GM12878 (cell line): ENCODE data around the gene QPRT. TPM values are rescaled to one million over a fixed set of nuclear protein-coding genes. Genes with fewer than 3 reads are reported as not detected.

ENCODE experiments used
- ATAC-seq: fragments of 200-7000 bp; cut with Tn5 transposase; 3 replicates; pipeline ENCODE4 v1.9.1; 2020; ENCODE audit warnings: mild to moderate bottlenecking, moderate library complexity
- BruUV-seq: library from RNA; stranded (reverse); fragments of 400-500 nt; replicated peaks from 2 replicates; lab custom pipeline; 2021; lab: Mats Ljungman, UMichigan
- CTCF ChIA-PET: fragments of 300-600 bp; sonication (Branson Sonifier 250); formaldehyde crosslinking; extraction: SDS; loops from one replicate; lab custom pipeline; 2021; ENCODE audit warnings: inconsistent platforms; lab: Yijun Ruan, JAX
- POLR2A ChIA-PET: fragments of 350-600 bp; formaldehyde crosslinking; extraction: SDS; loops from one replicate; lab custom pipeline; 2021; ENCODE audit warnings: inconsistent platforms; lab: Charles Lee
- RAD21 ChIA-PET: fragments of 300-600 bp; sonication (Branson Sonifier 250); formaldehyde crosslinking; loops from one replicate; lab custom pipeline; 2023; ENCODE audit warnings: antibody characterized with exemption; ENCODE audit not compliant: unreplicated experiment; lab: Charles Lee
- SMC1A ChIA-PET: fragments of 300-600 bp; sonication (Branson Sonifier 250); formaldehyde crosslinking; loops from one replicate; lab custom pipeline; 2023; ENCODE audit not compliant: unreplicated experiment, uncharacterized antibody; lab: Charles Lee
- DNase-seq: peaks from one replicate; pipeline ENCODE4 v3.0.0-alpha.2; 2011; ENCODE audit warnings: low read depth, low spot score
- FAIRE-seq: peaks from 3 replicates; lab custom pipeline; 2011; peaks lifted over from hg19 to GRCh38; lab: Jason Lieb, UNC
- H2AFZ ChIP-seq: 2 replicates; pipeline ENCODE4 v1.6.0; 2011; ENCODE audit warnings: low read depth, low read length, control low read depth; ENCODE audit not compliant: control insufficient read depth
- H3K27ac ChIP-seq: 2 replicates; pipeline ENCODE4 v1.5.1; 2011; ENCODE audit warnings: control low read depth; ENCODE audit not compliant: control insufficient read depth, insufficient read depth
- H3K27me3 ChIP-seq, 2 experiments: replicated peaks in 1 of 2; 2 replicates each; pipeline versions ENCODE4 v1.6.0 to v1.6.1; 2011; ENCODE audit warnings: low read length in 1 of 2; ENCODE audit not compliant: control insufficient read depth in 2 of 2, insufficient read depth in 2 of 2
- H3K36me3 ChIP-seq, 2 experiments: 2 replicates each; pipeline ENCODE4 v1.5.1; 2011; ENCODE audit warnings: low read length in 1 of 2; ENCODE audit not compliant: control insufficient read depth in 2 of 2, insufficient read depth in 2 of 2
- H3K4me1 ChIP-seq: 2 replicates; pipeline ENCODE4 v1.6.1; 2011; ENCODE audit warnings: mild to moderate bottlenecking, low read length, moderate library complexity, mixed read lengths; ENCODE audit not compliant: control insufficient read depth, insufficient read depth
- H3K4me2 ChIP-seq: 2 replicates; pipeline ENCODE4 v1.6.0; 2011; ENCODE audit warnings: control low read depth; ENCODE audit not compliant: control insufficient read depth, insufficient read depth
- H3K4me3 ChIP-seq: fragments of 200-600 bp; sonication (generic); 2 replicates; pipeline ENCODE4 v1.5.1; 2016
- H3K79me2 ChIP-seq: 2 replicates; pipeline ENCODE4 v1.6.0; 2011; ENCODE audit warnings: low read length; ENCODE audit not compliant: control insufficient read depth, insufficient read depth
- H3K9ac ChIP-seq: 2 replicates; pipeline ENCODE4 v1.8.0; 2011; ENCODE audit warnings: low read length, control low read depth, mixed read lengths; ENCODE audit not compliant: control insufficient read depth, insufficient read depth
- H3K9me3 ChIP-seq: replicated peaks from 3 replicates; pipeline ENCODE4 v1.5.1; 2011; ENCODE audit warnings: mild to moderate bottlenecking, low read length; ENCODE audit not compliant: control insufficient read depth, insufficient read depth
- H4K20me1 ChIP-seq: 2 replicates; pipeline ENCODE4 v1.6.0; 2011; ENCODE audit not compliant: control insufficient read depth, insufficient read depth
- E2F8 ChIP-seq: fragments of 450-650 bp; IDR thresholded peaks from 2 replicates; pipeline ENCODE4 v1.6.1; 2018; ENCODE audit warnings: mild to moderate bottlenecking, low read depth, moderate library complexity; ENCODE audit not compliant: partially characterized antibody
- ESRRA ChIP-seq: IDR thresholded peaks from 2 replicates; pipeline ENCODE4 v1.6.1; 2012; ENCODE audit warnings: mild to moderate bottlenecking, low read length, improper control_type of control experiment
- IKZF1 ChIP-seq: fragments of 450-650 bp; conservative IDR thresholded peaks from 2 replicates; pipeline ENCODE4 v1.6.1; 2017; ENCODE audit warnings: antibody characterized with exemption, mild to moderate bottlenecking
- MTA3 ChIP-seq: IDR thresholded peaks from 2 replicates; pipeline ENCODE4 v1.6.1; 2012; ENCODE audit warnings: low read length, inconsistent platforms, borderline replicate concordance
- PKNOX1 ChIP-seq: fragments of 450-650 bp; IDR thresholded peaks from 2 replicates; pipeline ENCODE4 v1.6.1; 2016; ENCODE audit warnings: mild to moderate bottlenecking
- RFX5 ChIP-seq: IDR thresholded peaks from 2 replicates; pipeline ENCODE4 v1.6.1; 2011; ENCODE audit warnings: low read depth, low read length, improper control_type of control experiment
- SMAD1 ChIP-seq: fragments of 450-650 bp; IDR thresholded peaks from 2 replicates; pipeline ENCODE4 v1.6.1; 2018; ENCODE audit warnings: mild to moderate bottlenecking, low read depth; ENCODE audit not compliant: partially characterized antibody
- SREBF2 ChIP-seq: IDR thresholded peaks from 2 replicates; pipeline ENCODE4 v1.6.1; 2012; ENCODE audit warnings: mild to moderate bottlenecking, low read length
- USF2 ChIP-seq: IDR thresholded peaks from 2 replicates; pipeline ENCODE4 v1.6.1; 2011; ENCODE audit warnings: low read depth, low read length, improper control_type of control experiment, borderline replicate concordance
- ZBTB4 ChIP-seq: fragments of 450-650 bp; formaldehyde crosslinking; IDR thresholded peaks from 2 replicates; pipeline ENCODE4 v1.4.0; 2022; ENCODE audit warnings: mild to moderate bottlenecking, moderate library complexity
- ZZZ3 ChIP-seq: IDR thresholded peaks from 2 replicates; pipeline ENCODE4 v1.6.1; 2011; ENCODE audit warnings: low read depth; ENCODE audit not compliant: control insufficient read depth, insufficient read length
- WGBS: methylation state at CpG from one replicate; pipeline ENCODE4 v1.1.6; 2016; ENCODE audit warnings: low lambda C conversion rate; ENCODE audit not compliant: insufficient replicate concordance, insufficient coverage; ENCODE audit errors: missing lambda C conversion rate; 5-methylcytosine and 5-hydroxymethylcytosine counted together
- in situ Hi-C: fragments of 300-500 bp; cut with MboI; formaldehyde crosslinking; loops from 9 replicates; pipeline ENCODE4 v1.14.3; 2018; ENCODE audit warnings: mixed read lengths
- intact Hi-C: fragments of 100-400 bp; cut with micrococcal nuclease; formaldehyde crosslinking; loops from one replicate; pipeline ENCODE4 v1.14.2; 2022; ENCODE audit not compliant: unreplicated experiment
- polyA plus RNA-seq, 11 experiments: library from polyadenylated mRNA; depleted of rRNA in 4 of 11; unstranded in 6 of 11; stranded (reverse) in 5 of 11; fragments of >200 nt; fragmentation: Nextera tagmentation in 4 of 11; fragmentation: Illumina TruSeq in 1 of 11; extraction: Ambion mirVana in 4 of 11; extraction: Trizol in 1 of 11; gene quantifications; 1 replicate in 1 of 11; 2 replicates in 10 of 11; pipeline versions ENCODE4 v1.2.1 to v1.2.3, GENCODE V29; 2011 to 2016; ENCODE audit warnings: inconsistent platforms in 2 of 11, missing spikeins in 2 of 11, low read depth in 1 of 11
- total RNA-seq, 4 experiments: library from RNA; depleted of rRNA in 3 of 4; stranded (reverse); fragments of >200 nt in 3 of 4; fragmentation: Illumina TruSeq in 1 of 4; extraction: Trizol in 1 of 4; gene quantifications; 2 replicates each; pipeline versions ENCODE4 v1.2.1 to v1.2.3, GENCODE V29; 2013 to 2021

Gene QPRT
- total and polyA plus RNA-seq, 10 of the 15 experiments (the other 5 are each of a cell fraction or from before 2014, with no cell fraction given), result 2.7 to 43.0 (median 31.3) TPM

GRCh38 chr16:29734786-29735185 lies 55.8 kb downstream of the QPRT start:
- peaks cover 31% of the 10 kb centered on the region for H3K4me1 ChIP-seq

More at GRCh38 chr16:29734786-29735185, 55.8 kb downstream of the QPRT start:
- SMC1A ChIA-PET, result no interaction called here
- Histone ChIP-seq H3K36me3 (no peaks in the 10 kb centered on the region), H3K9me3 (peaks cover 1% of the 10 kb centered on the region; the same call in 2 of the 3 replicates), H3K9ac (no peak overlapping the region), H2AFZ (no peak overlapping the region), H4K20me1 (no peaks in the 10 kb centered on the region), H3K79me2 (no peaks in the 10 kb centered on the region), H3K4me2 (no peak overlapping the region), H3K27ac (no peak overlapping the region), H3K4me3 (no peak overlapping the region)
- WGBS, result 50% methylated on average over 1 of the region's 1 CpG
- intact Hi-C loops (no loop called here), in situ Hi-C loops (loop anchor here (5.0 kb wide), 1 partner anchor 48 kb away; no protein-coding TSS in a partner anchor)
- CTCF ChIA-PET, result interaction anchor here (1.2 kb wide), 1 partner anchor 21 kb away, joined by 3 read pairs; no protein-coding TSS in a partner anchor
- no peak for ATAC-seq
- POLR2A ChIA-PET, result interaction anchor here (0.7 kb wide), 2 partner anchors 20 to 83 kb away, joined by 3 read pairs; no protein-coding TSS in a partner anchor
- no TSS peak for BruUV-seq
- no peak for FAIRE-seq
- DNase-seq, result no peak
- RAD21 ChIA-PET, result no interaction called here
- TF ChIP-seq IKZF1 (no peak), E2F8 (no peak), MTA3 (no peak), SREBF2 (no peak), USF2 (no peak), PKNOX1 (no peak), ZBTB4 (no peak), RFX5 (no peak), SMAD1 (no peak), ZZZ3 (no peak), ESRRA (no peak)
- TF ChIP-seq, all 136 proteins: peak for 0
- H3K27me3 ChIP-seq, result no peaks in the 10 kb centered on the region
